ENCODE data around the gene CCDC188.

Gene CCDC188

GRCh38 chr22:20131859-20132685, 18.8 kb downstream of the CCDC188 start:
- no peak for DNase-seq

- DNase-seq, result no peak
These were observed 19.3 kb downstream of the CCDC188 start, which contains the start of gene ZDHHC8 for GRCh38 chr22:20131597-20131858. TSS of gene ZDHHC8 (plus strand) at chr22:20131804. CDS start at chr22:20131948, 144 bp downstream.

- DNase-seq, result peak; percentile 87
These were observed 19.9 kb downstream of the CCDC188 start for GRCh38 chr22:20130731-20131596.

GRCh38 chr22:20130319-20130718, 20.5 kb downstream of the CCDC188 start:
- no peak for DNase-seq

GRCh38 chr22:20129747-20130014, 21.2 kb downstream of the CCDC188 start:
- no peak for DNase-seq

GRCh38 chr22:20128902-20129746, 21.7 kb downstream of the CCDC188 start:
- peak; percentile 74 for DNase-seq

GRCh38 chr22:20128619-20128901, 22.3 kb downstream of the CCDC188 start:
- DNase-seq, result no peak

GRCh38 chr22:20127869-20128618, 22.8 kb downstream of the CCDC188 start:
- DNase-seq, result no peak

GRCh38 chr22:20127318-20127868, 23.5 kb downstream of the CCDC188 start:
- DNase-seq, result no peak

GRCh38 chr22:20126284-20127029, 24.4 kb downstream of the CCDC188 start:
- DNase-seq, result no peak

- no peak for DNase-seq
These were observed 25.4 kb downstream of the CCDC188 start for GRCh38 chr22:20125201-20126174.

- DNase-seq, result no peak
These were observed 26.6 kb downstream of the CCDC188 start for GRCh38 chr22:20124083-20124787.

- DNase-seq, result no peak
These were observed 27.3 kb downstream of the CCDC188 start for GRCh38 chr22:20123366-20124082.

- no peak for DNase-seq
These were observed 28.9 kb downstream of the CCDC188 start for GRCh38 chr22:20121856-20122415.

- no peak for DNase-seq
These were observed 32.4 kb downstream of the CCDC188 start for GRCh38 chr22:20118300-20119020.

GRCh38 chr22:20117633-20118299, 33.1 kb downstream of the CCDC188 start:
- DNase-seq, result peak; percentile 88

GRCh38 chr22:20116951-20117632, 33.8 kb downstream of the CCDC188 start, which contains the start of gene TRMT2A:
TSS of gene TRMT2A (minus strand) at chr22:20117226. CDS start at chr22:20116906, 320 bp downstream.
- DNase-seq, result peak; percentile 98

All from activated CD8-positive, alpha-beta memory T cell treated with anti-CD3 and anti-CD28 coated beads, Interleukin-2, amount 50 U/mL, for 48 hours (primary cell).